C4-2B (cell line): Measurements from ENCODE around the gene HCN4.

ENCODE experiments used
- CTCF ChIP-seq: fragments of 450-650 bp; conservative IDR thresholded peaks from 2 replicates; pipeline ENCODE4 v1.5.1; 2017; ENCODE audit warnings: mild to moderate bottlenecking
- ZFX ChIP-seq: fragments of 450-650 bp; IDR thresholded peaks from 2 replicates; pipeline ENCODE4 v1.6.1; 2017

- TF ChIP-seq CTCF (no peak), ZFX (no peak)
Measured at GRCh38 chr15:73369154-73369694, 466 bp upstream of the HCN4 start.
